Cardiac muscle cell (in vitro differentiated cells and primary cell): ENCODE results near the gene RPS6KL1. TPM values are rescaled to one million over a fixed set of nuclear protein-coding genes. Genes with fewer than 3 reads are reported as not detected.

Source experiments
- DNase-seq, 2 donors: peaks; one replicate each; pipeline versions ENCODE4 v3.0.0 to v3.0.0-alpha.2; 2010 to 2017; ENCODE audit warnings: low read depth in 1 of 2, low spot score in 1 of 2
- H3K27ac ChIP-seq: fragments of 200-600 bp; sonication (generic); 2 replicates; pipeline ENCODE4 v1.5.1; 2016
- H3K27me3 ChIP-seq: fragments of 200-600 bp; sonication (generic); 2 replicates; pipeline ENCODE4 v1.6.0; 2016; ENCODE audit warnings: control low read depth
- H3K36me3 ChIP-seq: fragments of 200-600 bp; sonication (generic); 2 replicates; pipeline ENCODE4 v1.5.1; 2016; ENCODE audit warnings: control low read depth
- H3K4me1 ChIP-seq: fragments of 200-600 bp; sonication (generic); 2 replicates; pipeline ENCODE4 v1.8.1; 2017; ENCODE audit warnings: low read depth, mild to moderate bottlenecking, mixed run types
- H3K4me3 ChIP-seq: fragments of 200-600 bp; sonication (generic); 2 replicates; pipeline ENCODE4 v1.5.1; 2016; ENCODE audit warnings: mild to moderate bottlenecking
- H3K9me3 ChIP-seq: fragments of 200-600 bp; sonication (generic); 2 replicates; pipeline ENCODE4 v1.5.1; 2017; ENCODE audit warnings: low read depth, mild to moderate bottlenecking, control low read depth
- CTCF ChIP-seq: IDR thresholded peaks from 2 replicates; pipeline ENCODE4 v1.5.1; 2012; ENCODE audit warnings: low read depth, mild to moderate bottlenecking, low read length
- polyA plus RNA-seq: library from polyadenylated mRNA; unstranded; fragments of >200 nt; fragmentation: Nextera tagmentation; extraction: Ambion mirVana; gene quantifications from 2 replicates; pipeline ENCODE4 v1.2.1, GENCODE V29; 2016
- total RNA-seq: library from RNA; depleted of rRNA; stranded (reverse); fragments of >200 nt; gene quantifications from 2 replicates; pipeline ENCODE4 v1.2.3, GENCODE V29; 2016

Gene RPS6KL1
- total and polyA plus RNA-seq, 2 experiments from 2014 or later = 9.3 to 15.1 TPM

- H3K4me3 ChIP-seq = no peak overlapping the region
- no peaks in the 10 kb centered on the region for H3K9me3 ChIP-seq
- TF ChIP-seq CTCF = no peak
- H3K4me1 ChIP-seq = no peaks in the 10 kb centered on the region
- no peak overlapping the region for H3K27ac ChIP-seq
- H3K36me3 ChIP-seq = peaks cover 96% of the 10 kb centered on the region
- no peak for DNase-seq
- H3K27me3 ChIP-seq = no peaks in the 10 kb centered on the region
Measured at GRCh38 chr14:74896400-74896799, 26.7 kb downstream of the RPS6KL1 start.

GRCh38 chr14:74893614-74894091, 29.4 kb downstream of the RPS6KL1 start:
- no peak overlapping the region for H3K27ac ChIP-seq
- no peak for DNase-seq
- H3K27me3 ChIP-seq = no peaks in the 10 kb centered on the region
- H3K36me3 ChIP-seq = peaks cover 83% of the 10 kb centered on the region
- H3K4me1 ChIP-seq = no peaks in the 10 kb centered on the region
- no peak overlapping the region for H3K4me3 ChIP-seq
- no peaks in the 10 kb centered on the region for H3K9me3 ChIP-seq
- no peak for TF ChIP-seq CTCF

- DNase-seq = no peak
- H3K27ac ChIP-seq = no peak overlapping the region
- H3K27me3 ChIP-seq = no peaks in the 10 kb centered on the region
- H3K9me3 ChIP-seq = no peaks in the 10 kb centered on the region
- no peak for TF ChIP-seq CTCF
- H3K36me3 ChIP-seq = peaks cover 75% of the 10 kb centered on the region
- H3K4me3 ChIP-seq = no peak overlapping the region
- H3K4me1 ChIP-seq = no peaks in the 10 kb centered on the region
Measured at GRCh38 chr14:74892745-74893144, 30.3 kb downstream of the RPS6KL1 start.

- Histone ChIP-seq H3K9me3 (no peaks in the 10 kb centered on the region), H3K4me1 (no peaks in the 10 kb centered on the region), H3K27ac (no peak overlapping the region), H3K36me3 (peaks cover 66% of the 10 kb centered on the region), H3K4me3 (no peak overlapping the region), H3K27me3 (no peaks in the 10 kb centered on the region)
- DNase-seq = peak in 1 of 2 donors; percentile 40
- TF ChIP-seq CTCF = no peak
Measured at GRCh38 chr14:74891870-74892269, 31.2 kb downstream of the RPS6KL1 start.

- Histone ChIP-seq H3K36me3 (peaks cover 55% of the 10 kb centered on the region), H3K27me3 (no peaks in the 10 kb centered on the region), H3K27ac (no peak overlapping the region), H3K9me3 (no peaks in the 10 kb centered on the region), H3K4me3 (no peak overlapping the region), H3K4me1 (peaks cover 5% of the 10 kb centered on the region)
- TF ChIP-seq CTCF = no peak
- no peak for DNase-seq
Measured at GRCh38 chr14:74890262-74890661, 32.8 kb downstream of the RPS6KL1 start.
